ENCODE data around the gene MCC.
"Not testable (repeated sequence)": the region's sequence is repeated elsewhere in the genome, so short reads cannot be mapped to it uniquely, and the experiment has no call there.

MCC gene

DNA sequence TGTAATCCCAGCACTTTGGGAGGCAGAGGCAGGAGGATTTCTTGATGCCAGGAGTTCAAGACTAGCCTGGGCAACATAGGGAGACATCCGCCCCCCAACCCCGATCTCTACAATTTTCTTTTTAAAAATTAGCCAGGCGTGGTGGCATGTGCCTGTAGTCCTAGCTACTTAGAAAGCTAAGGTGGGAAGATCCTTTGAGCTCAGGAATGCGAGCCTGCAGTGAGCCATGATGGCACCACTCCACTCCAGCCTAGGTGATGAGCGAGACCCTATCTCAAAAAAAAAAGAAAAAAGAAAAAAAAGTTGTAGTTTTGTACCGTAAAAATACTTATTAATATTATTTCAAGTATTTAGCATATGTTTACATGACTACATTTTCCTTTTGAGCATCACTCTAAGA is 82.7 kb downstream of the MCC start:
- no peak for DNase-seq

DNA sequence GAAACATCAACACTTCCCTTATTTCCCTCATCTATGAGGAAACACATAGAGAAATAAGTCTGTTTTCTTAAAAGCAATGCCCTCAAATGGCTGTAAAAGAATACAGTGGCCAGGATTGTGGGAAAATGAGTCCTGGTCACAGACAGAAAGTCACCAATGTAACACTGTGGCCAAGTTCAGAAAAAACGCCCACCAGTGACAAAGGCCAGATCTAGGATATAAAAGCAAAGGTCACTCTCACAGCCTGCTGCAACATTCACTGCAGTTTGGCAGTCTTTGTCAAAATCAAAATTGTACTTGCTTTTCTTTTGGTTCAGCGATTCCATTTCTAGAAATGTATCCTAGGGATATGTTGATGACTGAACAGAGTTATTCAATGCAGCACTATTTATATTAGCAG is 84.0 kb downstream of the MCC start:
- DNase-seq: no peak

DNA sequence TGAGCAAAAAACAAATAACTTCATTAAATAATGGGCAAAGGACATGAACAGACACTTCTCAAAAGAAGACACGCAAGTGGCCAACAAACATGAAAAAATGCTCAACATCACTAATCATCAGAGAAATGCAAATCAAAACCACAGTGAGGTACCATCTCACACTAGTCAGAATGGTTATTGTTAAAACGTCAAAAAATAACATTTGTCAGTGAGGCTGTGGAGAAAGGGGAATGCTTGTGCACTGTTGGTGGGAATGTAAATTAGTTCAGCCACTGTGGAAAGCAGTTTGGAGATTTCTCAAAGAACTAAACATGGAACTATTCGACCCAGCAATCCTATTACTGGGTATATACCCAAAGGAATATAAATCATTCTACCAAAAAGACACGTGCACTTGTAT is 90.3 kb downstream of the MCC start:
- not testable (repeated sequence) for DNase-seq

DNA sequence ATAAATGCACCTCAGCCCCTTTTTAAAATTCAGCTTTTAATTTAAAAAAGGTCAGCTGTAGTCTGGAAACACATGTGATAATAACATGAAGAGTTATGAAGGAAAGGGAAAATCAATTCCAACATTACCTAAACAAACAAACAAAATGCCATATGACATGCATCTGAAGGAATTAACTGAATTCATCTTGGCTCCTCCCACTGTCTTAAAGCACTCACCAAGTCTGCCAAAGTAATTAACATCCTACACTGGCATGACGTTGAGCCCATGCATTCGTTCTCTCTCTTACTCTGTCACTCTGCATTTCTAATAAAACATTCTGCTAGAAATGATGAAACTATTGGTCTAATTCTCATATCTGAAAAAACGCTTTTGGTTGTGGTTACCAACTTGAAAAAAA is 91.2 kb downstream of the MCC start:
- DNase-seq: no peak

DNA sequence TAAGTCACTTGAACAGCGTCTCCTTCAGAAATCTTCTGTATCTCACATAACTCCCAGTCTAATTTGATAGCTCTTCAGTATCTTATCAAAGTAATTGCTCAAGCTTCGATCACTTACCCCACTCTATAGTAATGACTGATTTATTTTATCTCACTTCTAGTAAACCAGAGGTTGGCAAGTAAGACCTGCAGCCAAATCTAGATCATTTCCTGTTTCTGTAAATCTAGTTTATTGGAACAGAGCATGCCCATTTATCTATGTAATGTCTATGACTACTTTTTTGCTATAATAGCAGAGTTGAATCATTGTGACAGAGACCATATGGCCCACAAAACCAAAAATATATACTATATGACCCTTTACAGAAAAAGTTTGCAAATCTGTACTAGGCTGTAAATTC is 93.6 kb downstream of the MCC start:
- no peak for DNase-seq

DNA sequence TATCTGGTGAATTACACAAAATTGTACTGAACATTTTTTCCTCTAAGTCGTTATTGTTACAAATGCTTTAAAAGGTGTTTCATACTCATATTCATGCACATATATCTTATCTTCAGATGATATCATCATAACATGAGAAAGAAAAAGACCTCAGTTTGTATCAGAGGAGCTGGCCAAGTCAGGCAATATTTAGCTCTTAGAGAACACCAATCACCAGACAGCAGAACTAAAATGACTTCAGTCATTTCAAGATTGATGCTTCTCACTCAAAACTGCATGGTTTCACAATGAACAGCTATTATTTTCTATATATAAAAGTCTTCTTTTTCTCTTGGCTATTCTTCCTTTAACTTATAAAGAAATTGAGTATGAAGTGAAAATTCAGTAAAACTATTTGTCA is 98.0 kb downstream of the MCC start:
- DNase-seq: no peak

DNA sequence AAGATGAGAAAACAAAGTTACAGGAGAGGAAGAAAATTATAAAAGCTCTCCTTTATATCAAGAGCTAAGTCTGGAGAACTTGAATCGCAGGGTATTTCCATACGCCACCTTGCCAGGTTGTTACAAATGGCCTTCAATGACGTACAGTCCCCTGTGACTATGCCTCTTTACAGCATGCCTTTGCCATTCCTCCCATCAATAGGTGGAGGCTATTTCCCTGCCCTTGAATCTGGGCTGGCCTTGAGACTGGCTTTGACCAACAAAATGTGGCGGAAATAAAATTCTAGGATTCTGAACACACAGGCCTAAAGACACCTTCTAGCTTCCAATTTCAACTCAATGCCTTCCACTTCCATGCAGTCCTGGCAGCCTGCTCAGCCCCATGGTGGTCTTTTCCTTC is 99.1 kb downstream of the MCC start:
- DNase-seq: no peak

DNA sequence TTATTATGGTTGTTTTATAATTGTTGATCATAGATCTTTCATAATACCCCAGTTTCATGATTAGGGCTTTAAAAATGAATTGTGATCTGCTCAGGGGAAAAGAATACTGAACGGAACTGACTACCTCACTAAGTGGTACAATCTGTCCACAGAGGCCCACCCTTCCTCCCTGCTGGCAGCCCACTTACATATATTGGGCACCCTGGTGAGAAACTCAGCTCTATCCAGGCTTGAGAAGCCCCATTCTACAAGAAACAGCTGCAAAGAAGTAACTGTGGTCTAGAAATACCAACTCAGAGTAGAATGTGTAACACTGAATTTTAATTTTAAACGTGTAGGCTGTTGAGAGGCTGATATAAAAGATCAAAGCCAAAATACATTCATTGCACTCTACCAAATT is 100.4 kb downstream of the MCC start:
- no peak for DNase-seq

DNA sequence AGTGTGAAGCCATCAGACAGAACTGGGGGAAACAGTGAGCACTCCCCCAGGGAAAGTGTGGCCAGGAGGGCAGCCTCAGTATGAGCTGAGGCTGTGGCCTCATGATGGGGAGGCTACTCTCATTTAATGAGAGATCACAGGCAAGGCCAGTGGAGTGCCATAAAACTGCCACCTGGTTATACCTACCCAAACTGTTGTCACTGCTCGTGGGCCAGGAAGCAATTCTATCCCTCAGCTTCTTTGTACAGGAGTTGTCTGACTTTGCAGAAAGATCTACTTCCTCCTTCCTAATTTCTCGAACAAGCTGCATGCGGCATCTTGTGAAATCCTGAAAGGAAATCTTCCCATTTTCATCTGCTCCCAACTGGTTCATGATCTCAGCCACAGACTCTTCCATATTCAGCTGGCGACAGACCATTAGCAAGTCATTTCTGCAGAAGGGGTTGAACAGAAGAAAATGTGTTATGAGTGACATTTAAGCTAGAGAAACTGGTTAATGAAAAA is 103.4 kb downstream of the MCC start:
- no peak for DNase-seq

DNA sequence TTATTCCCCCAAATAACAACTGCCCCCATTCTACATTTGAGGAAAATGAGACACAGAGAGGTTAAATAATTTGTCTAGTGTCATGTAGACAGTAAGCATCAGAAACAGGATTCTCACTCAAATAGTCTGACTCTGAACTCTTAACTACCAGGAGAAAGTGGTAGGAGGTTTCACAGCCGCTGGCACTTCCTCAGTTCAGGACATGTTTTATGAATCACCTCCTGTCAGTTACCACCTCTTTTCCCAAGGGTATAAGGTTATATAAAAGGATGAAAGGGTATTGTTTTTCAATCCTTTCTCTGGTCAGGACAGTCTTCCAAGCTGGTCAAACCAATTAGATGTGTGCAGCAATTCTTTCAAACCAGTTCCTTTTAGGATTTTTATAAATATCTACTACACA is 105.5 kb downstream of the MCC start:
- no peak for DNase-seq

DNA sequence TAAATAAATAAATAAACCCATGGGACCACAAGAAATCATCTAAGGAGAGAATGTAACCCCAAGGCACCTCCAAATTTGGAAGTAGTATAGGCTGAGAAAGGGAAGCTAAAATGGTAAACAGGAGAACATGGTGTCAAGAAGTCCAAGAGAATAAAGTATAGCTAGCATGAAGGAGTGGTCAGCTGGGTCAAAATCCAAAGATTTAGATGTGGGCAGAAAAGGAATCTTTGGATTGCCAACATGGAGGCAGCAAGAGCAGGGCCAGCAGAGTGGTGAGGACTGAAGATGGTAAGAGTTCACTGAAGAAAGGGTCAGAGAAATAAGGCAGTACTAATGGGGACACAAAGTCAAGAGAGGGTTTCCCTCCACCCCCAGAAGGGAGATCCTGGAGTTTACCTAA is 106.5 kb downstream of the MCC start:
- no peak for DNase-seq

DNA sequence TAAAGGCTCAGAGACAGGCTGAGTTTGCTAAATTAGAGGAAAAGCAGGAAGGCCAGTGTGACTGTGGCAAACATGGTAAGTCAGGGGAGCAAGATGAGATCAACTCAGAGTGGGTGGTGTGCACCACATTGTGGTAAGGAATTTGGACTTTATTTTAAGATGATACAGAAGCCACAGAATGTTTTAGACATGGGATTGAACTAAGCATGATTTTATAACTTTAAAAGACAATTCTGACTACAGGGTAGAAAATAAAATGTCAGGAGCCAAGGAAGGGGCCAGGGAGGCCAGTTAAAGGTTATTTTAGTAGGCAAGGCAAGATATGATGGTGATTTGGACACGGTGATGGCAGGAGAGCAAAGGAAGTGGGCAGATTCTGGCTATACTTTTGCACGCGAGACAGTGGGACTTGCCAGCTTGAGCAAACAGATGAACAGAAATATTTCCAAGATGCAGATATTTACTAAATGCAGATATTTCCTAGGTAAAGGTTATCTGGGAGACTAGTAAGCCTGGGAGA is 107.4 kb downstream of the MCC start:
- DNase-seq: no peak

DNA sequence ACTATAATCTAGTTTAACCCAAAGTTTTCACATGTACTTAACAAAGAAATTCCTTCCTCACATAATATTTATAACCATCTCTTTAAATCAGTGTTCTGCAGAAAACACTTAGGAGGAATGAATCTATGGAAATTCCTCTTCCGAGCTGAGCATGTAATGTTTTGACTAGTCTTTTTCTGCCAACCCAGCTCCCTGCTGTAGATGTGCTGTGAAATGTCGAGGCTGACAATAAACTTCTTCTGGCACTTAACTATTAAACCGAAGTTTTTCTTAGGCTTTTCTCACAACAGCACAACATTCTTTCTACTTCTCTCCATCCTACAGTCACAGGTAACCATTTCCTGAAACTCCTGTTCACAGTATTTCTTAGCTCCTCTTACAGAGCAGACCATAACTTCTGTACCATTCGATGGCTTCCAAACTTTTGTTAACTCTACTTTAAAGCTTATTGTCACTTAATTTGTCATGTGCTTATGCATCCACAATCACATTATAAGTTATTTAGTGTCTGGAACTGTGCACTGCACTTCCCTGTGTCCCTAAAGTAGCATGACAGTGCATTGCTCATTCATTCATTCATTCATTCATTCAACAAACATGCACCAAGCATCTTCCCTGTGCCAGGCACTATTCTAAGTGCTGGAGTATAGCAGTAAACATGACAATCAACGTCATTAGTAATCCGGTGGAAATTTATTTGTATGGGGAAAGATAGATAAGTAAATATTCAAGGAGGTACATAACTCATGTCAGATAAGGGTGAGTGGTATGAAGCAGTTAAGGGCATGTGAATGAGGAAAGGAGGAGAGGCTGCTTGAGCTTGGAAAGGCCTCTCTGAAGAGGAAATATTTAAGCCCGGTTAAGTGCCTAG is 108.1 kb downstream of the MCC start:
- no peak for DNase-seq

DNA sequence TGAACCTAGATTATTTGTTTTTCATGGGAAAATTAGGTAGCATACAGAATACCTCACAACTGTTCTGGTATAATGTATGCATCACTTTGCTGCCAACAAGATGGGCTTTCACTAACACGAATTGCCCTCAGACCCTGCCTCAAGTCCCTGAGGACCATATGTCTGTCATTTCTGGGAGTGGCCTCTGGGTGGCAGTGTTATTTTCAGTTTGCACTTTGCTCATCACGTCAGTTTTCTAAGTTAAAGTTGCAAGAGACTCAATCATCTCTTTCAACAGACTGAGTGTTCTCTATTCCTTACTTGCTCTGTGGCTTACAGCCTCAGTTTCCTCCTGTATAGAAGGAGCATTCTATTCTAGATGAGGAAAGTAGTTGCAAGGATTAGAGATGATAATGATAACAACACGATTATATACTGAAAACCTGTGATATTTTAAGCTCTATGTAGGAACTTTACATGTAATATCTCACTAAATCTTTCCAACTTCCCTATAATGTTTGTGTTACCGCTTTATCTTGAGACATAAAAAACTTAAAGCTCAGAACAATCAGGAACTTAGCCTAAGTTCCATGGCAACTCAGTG is 109.2 kb downstream of the MCC start:
- no peak for DNase-seq

DNA sequence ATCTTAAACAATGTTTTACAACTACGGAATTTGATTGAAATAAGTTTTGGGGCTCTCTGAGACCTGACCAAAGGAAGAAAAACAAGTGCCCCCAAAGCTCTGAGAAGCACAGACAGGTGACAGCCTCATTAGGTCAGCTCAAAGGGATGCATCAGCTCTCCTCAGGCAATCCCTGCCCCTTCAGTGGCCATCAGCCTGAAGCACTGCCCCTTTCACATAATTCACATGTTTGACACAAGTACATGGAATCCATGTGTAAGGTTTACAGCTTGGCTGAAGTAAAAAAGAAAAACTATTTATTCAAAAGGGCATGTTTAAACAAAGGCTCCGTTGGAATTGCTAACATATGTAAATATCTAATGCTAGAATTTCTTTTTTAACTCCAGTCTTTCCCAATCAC is 109.7 kb downstream of the MCC start:
- no peak for DNase-seq

DNA sequence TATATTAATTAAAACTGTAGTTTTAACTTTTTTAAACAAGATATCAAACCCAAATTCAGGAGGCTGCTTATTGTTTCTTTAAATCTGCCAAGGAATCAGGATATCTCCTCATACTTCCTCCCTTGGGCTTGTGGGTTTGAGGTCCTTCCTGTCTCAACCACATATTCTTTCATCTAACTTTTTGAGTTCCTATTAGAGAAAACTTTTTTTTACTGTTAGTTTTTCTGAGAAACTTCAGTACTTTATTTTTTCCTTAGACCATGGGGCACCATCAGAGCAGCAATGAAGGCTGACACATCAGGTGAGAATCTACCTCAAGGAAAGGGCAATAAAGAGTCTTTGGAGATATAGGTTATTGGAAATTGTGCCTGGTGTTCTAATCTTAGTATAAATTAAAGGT is 110.2 kb downstream of the MCC start:
- DNase-seq: no peak

DNA sequence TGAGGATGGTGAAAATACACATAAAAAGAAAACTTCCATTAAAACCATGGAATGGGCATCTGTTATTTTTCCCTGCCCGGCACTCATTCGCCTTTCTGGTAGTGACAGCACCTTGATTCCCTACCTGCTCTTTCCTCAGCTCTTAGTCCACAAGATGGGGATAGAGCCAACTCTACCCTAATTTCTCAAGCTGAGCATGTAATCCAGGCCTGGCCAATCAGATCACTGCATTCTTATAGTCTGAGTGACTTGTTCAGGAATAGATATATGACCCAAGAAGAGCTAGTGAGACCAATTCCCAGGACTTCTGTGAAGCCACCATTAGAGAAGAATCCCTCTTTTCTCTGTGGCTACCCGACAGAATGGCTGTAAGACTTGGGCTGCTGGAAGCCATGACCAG is 111.6 kb downstream of the MCC start:
- DNase-seq: no peak

DNA sequence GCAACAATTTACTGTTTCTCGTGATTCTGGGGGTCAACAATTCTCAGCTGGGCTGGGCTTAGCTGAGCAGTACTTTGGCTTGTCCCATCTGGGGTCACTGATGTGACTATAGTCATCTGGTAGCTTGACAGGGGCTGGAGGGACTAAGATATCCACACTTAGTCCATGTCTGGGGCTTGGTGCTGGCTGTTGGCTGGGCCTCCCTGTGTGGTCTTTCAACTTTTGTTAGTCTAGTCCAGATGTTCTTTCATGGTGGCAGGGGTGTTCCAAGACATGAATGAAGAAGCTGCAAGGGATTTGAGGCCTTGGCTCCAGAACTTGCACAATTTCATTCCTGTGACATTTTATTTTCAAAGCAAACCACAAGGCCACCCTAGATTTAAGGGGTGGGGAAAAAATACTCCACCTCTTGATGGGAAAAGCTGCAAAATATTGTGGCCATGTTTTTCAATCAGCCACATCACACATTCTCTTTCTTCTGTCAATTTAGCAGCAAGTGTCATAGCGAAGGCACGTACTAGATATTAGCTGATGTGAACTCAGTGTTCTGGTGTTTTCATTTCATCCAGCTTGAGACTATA is 112.7 kb downstream of the MCC start:
- DNase-seq: no peak

DNA sequence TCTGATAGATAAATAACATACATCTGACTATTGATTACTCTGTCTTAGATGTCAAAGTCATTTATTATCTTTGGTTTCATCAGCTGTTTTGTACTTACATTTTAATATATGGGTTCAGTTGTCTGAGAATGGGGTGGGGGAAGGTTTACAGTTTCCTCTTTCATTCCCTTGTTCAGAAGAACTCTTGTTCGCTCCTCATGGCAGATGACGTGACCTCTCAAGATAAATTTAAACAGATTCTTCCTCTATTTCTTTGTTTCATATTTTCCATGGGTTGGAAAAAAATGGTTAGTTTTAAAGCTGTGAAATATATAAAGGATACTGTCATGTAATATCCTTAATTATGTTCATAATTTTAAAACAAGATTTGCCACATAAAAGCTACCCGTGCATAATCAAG is 114.8 kb downstream of the MCC start:
- DNase-seq: no peak

DNA sequence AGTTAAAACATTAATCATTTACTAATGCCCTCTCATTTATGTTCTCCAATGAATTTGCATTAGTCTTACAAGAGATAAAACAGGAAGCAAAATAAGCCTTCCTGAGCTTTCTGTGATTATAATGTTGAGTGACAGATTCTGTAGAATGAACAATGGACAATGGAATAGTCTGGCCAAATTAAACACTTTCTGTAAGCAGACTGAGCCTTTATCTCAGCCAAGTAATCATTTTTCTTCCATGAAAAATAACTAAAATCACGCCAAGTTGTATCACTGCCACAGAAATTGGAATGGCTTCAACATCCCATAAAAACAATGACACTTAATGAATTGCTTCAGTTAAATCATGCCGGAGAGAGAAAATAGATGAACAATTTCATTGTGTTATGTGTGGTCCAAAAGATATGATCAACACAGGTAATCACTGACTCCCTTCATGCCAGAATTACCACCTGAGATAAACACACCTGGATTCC is 116.5 kb downstream of the MCC start:
- no peak for DNase-seq

DNA sequence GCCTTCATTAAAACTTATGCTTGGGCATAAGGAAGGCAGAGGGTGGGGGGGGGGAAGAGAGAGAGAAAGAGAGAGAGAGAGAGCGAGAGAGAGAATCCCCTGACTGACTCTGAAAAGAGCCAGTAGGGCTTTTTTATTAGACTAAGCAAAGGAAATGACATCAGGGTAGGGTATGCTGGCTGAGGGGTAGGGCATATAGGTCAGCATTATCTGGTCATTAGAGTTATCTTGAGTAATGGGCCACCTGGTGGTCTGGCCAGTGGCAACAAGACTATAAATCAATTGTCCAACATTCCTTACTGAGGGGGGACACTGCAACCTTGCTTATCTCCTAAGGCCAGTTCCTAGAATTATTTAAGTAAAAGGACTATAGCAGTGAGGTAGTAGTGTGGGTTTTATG is 120.7 kb downstream of the MCC start:
- DNase-seq: no peak

DNA sequence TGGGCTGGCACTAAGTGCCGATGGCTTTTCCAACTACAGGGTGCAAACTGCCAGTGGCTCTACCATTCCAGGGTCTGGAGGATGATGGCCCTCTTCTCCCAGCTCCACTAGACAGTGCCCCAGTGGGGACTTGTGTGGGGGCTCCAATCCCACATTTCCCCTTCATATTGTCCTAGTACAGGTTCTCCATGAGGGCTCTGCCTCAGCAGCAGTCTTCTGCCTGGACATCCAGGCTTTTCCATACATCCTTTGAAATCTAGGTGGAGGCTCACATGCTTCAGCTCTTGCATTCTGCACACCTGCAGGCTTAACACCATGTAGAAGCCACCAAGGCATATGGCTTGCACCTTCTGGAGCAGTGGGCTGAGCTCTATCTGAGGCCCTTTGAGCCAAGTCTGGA is 123.8 kb downstream of the MCC start:
- no peak for DNase-seq

DNA sequence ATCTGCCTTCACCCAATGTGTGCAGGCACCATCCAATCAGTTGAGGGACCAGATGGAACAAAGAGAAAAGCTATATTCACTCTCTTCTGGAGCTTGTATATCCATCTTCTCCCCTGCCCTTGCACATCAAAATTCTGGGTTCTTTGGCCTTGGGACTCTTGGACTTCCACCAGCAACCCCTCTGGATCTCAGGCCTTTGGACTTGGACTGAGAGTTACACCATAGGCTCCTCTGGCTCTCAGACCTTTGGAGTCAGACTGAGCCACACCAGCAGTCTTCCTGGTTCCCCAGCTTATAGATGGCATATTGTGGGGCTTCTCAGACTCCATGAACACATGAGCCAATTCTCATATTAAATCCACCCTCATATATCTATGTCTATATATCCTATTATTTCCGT is 126.6 kb downstream of the MCC start:
- DNase-seq: no peak

DNA sequence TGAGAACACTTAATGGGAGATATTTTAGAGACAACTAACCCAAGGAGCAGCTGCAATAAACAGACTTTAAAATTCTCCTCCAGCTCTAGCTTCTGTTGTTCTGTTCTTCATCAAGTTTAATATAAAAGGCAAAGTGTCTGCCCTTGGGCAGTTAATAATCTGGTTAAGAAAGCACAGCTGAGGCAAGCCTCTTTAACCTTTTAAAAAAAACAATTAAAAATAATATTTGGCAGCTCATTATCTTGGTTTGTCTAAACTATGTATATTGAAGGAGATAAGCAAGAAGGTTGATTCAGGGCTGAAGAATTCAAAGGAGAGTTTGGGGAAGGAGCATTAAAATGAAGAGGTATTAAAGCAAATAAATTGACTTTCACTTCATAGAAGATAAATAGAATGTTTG is 128.8 kb downstream of the MCC start:
- no peak for DNase-seq
